Large intestine (tissue), 3 donors: ENCODE measurements around the gene ST6GALNAC3. TPM values are rescaled to one million over a fixed set of nuclear protein-coding genes. Genes with fewer than 3 reads are reported as not detected.

Source experiments
- DNase-seq, 2 donors: peaks; one replicate each; pipeline versions ENCODE4 v3.0.0 to v3.0.0-alpha.2; 2013
- H3K27ac ChIP-seq: one replicate; pipeline ENCODE4 v1.5.1; 2013; ENCODE audit warnings: low read length
- H3K27me3 ChIP-seq: 2 replicates; pipeline ENCODE4 v1.6.1; 2013; ENCODE audit warnings: low read length; ENCODE audit not compliant: control insufficient read depth, insufficient read depth
- H3K36me3 ChIP-seq: 2 replicates; pipeline ENCODE4 v1.6.1; 2013; ENCODE audit warnings: low read length; ENCODE audit not compliant: control insufficient read depth, insufficient read depth
- H3K4me1 ChIP-seq: one replicate; pipeline ENCODE4 v1.6.1; 2013; ENCODE audit warnings: low read length; ENCODE audit not compliant: control insufficient read depth, insufficient read depth
- H3K4me3 ChIP-seq: one replicate; pipeline ENCODE4 v1.5.1; 2013; ENCODE audit warnings: low read length
- H3K9me3 ChIP-seq: one replicate; pipeline ENCODE4 v1.6.1; 2013; ENCODE audit warnings: mild to moderate bottlenecking, low read depth, low read length, moderate library complexity; ENCODE audit not compliant: control insufficient read depth
- WGBS: methylation state at CpG from one replicate; pipeline ENCODE4 v1.1.5; 2013; ENCODE audit warnings: low lambda C conversion rate; ENCODE audit not compliant: insufficient coverage; 5-methylcytosine and 5-hydroxymethylcytosine counted together
- polyA plus RNA-seq: library from polyadenylated mRNA; unstranded; fragments of 120-200 nt; gene quantifications from one replicate; pipeline ENCODE4 v1.2.1, GENCODE V29; 2013

ST6GALNAC3 gene
- polyA plus RNA-seq, 1 donor, result 18.0 TPM

GRCh38 chr1:76388261-76388660, 313.7 kb downstream of the ST6GALNAC3 start:
- no CpG with 5 or more reads among the region's 2 CpGs for WGBS
- Histone ChIP-seq H3K9me3 (no peaks in the 10 kb centered on the region), H3K4me3 (no peak overlapping the region), H3K27ac (no peak overlapping the region), H3K36me3 (no peaks in the 10 kb centered on the region), H3K27me3 (no peaks in the 10 kb centered on the region), H3K4me1 (peaks cover 3% of the 10 kb centered on the region)
- no peak for DNase-seq

- H3K4me1 ChIP-seq, result peaks cover 3% of the 10 kb centered on the region
- no peaks in the 10 kb centered on the region for H3K27me3 ChIP-seq
- H3K36me3 ChIP-seq, result no peaks in the 10 kb centered on the region
- H3K9me3 ChIP-seq, result no peaks in the 10 kb centered on the region
- no peak overlapping the region for H3K4me3 ChIP-seq
- DNase-seq, result no peak
- no peak overlapping the region for H3K27ac ChIP-seq
Observed at GRCh38 chr1:76390456-76390855, 315.9 kb downstream of the ST6GALNAC3 start.

GRCh38 chr1:76395059-76395458, 320.5 kb downstream of the ST6GALNAC3 start:
- WGBS, result no CpG with 5 or more reads among the region's 2 CpGs
- Histone ChIP-seq H3K4me3 (no peak overlapping the region), H3K27ac (no peak overlapping the region), H3K36me3 (no peaks in the 10 kb centered on the region), H3K27me3 (no peaks in the 10 kb centered on the region), H3K4me1 (no peaks in the 10 kb centered on the region), H3K9me3 (no peaks in the 10 kb centered on the region)
- DNase-seq, result no peak

- H3K9me3 ChIP-seq, result no peaks in the 10 kb centered on the region
- H3K27ac ChIP-seq, result no peak overlapping the region
- H3K27me3 ChIP-seq, result no peaks in the 10 kb centered on the region
- no peak overlapping the region for H3K4me3 ChIP-seq
- H3K4me1 ChIP-seq, result no peaks in the 10 kb centered on the region
- WGBS, result 100% methylated on average over 1 of the region's 2 CpGs
- DNase-seq, result no peak
- no peaks in the 10 kb centered on the region for H3K36me3 ChIP-seq
Observed at GRCh38 chr1:76402128-76402527, 327.6 kb downstream of the ST6GALNAC3 start.

GRCh38 chr1:76408303-76408702, 333.8 kb downstream of the ST6GALNAC3 start:
- Histone ChIP-seq H3K27ac (no peak overlapping the region), H3K36me3 (no peaks in the 10 kb centered on the region), H3K9me3 (no peaks in the 10 kb centered on the region), H3K27me3 (no peaks in the 10 kb centered on the region), H3K4me1 (no peaks in the 10 kb centered on the region), H3K4me3 (no peak overlapping the region)
- no CpG with 5 or more reads among the region's 3 CpGs for WGBS
- no peak for DNase-seq

- Histone ChIP-seq H3K9me3 (no peaks in the 10 kb centered on the region), H3K36me3 (no peaks in the 10 kb centered on the region), H3K27ac (no peak overlapping the region), H3K4me3 (no peak overlapping the region), H3K27me3 (no peaks in the 10 kb centered on the region), H3K4me1 (no peaks in the 10 kb centered on the region)
- no peak for DNase-seq
- no CpG with 5 or more reads among the region's 2 CpGs for WGBS
Observed at GRCh38 chr1:76410499-76410898, 336.0 kb downstream of the ST6GALNAC3 start.

- Histone ChIP-seq H3K4me3 (no peak overlapping the region), H3K36me3 (no peaks in the 10 kb centered on the region), H3K4me1 (no peaks in the 10 kb centered on the region), H3K27me3 (no peaks in the 10 kb centered on the region), H3K9me3 (no peaks in the 10 kb centered on the region), H3K27ac (no peak overlapping the region)
- WGBS, result 83% methylated on average over 2 of the region's 3 CpGs
- no peak for DNase-seq
Observed at GRCh38 chr1:76418531-76418930, 344.0 kb downstream of the ST6GALNAC3 start.

GRCh38 chr1:76419603-76420002, 345.1 kb downstream of the ST6GALNAC3 start:
- Histone ChIP-seq H3K9me3 (no peaks in the 10 kb centered on the region), H3K27me3 (no peaks in the 10 kb centered on the region), H3K27ac (no peak overlapping the region), H3K4me3 (no peak overlapping the region), H3K4me1 (no peaks in the 10 kb centered on the region), H3K36me3 (no peaks in the 10 kb centered on the region)
- 80% methylated on average over 1 of the region's 2 CpGs for WGBS
- DNase-seq, result no peak

- H3K9me3 ChIP-seq, result no peaks in the 10 kb centered on the region
- WGBS, result 86% methylated on average over 2 of the region's 10 CpGs
- DNase-seq, result no peak
- no peaks in the 10 kb centered on the region for H3K4me1 ChIP-seq
- no peaks in the 10 kb centered on the region for H3K27me3 ChIP-seq
- no peak overlapping the region for H3K27ac ChIP-seq
- H3K4me3 ChIP-seq, result no peak overlapping the region
- no peaks in the 10 kb centered on the region for H3K36me3 ChIP-seq
Observed at GRCh38 chr1:76425201-76426145, 350.9 kb downstream of the ST6GALNAC3 start.

- no peak for DNase-seq
- Histone ChIP-seq H3K4me1 (no peaks in the 10 kb centered on the region), H3K27me3 (no peaks in the 10 kb centered on the region), H3K27ac (no peak overlapping the region), H3K4me3 (no peak overlapping the region), H3K9me3 (no peaks in the 10 kb centered on the region), H3K36me3 (no peaks in the 10 kb centered on the region)
- WGBS, result no CpG with 5 or more reads among the region's 4 CpGs
Observed at GRCh38 chr1:76426606-76427005, 352.1 kb downstream of the ST6GALNAC3 start.

- DNase-seq, result no peak
- no peaks in the 10 kb centered on the region for H3K27me3 ChIP-seq
- WGBS, result 100% methylated on average over 2 of the region's 2 CpGs
- H3K9me3 ChIP-seq, result no peaks in the 10 kb centered on the region
- H3K4me3 ChIP-seq, result no peak overlapping the region
- H3K27ac ChIP-seq, result no peak overlapping the region
- no peaks in the 10 kb centered on the region for H3K4me1 ChIP-seq
- no peaks in the 10 kb centered on the region for H3K36me3 ChIP-seq
Observed at GRCh38 chr1:76428028-76428427, 353.5 kb downstream of the ST6GALNAC3 start.
